SK-N-SH (cell line): Measurements from ENCODE around the gene ROR2. TPM values are rescaled to one million over a fixed set of nuclear protein-coding genes. Genes with fewer than 3 reads are reported as not detected.

Experiments
- CTCF ChIA-PET: fragments of 300-600, 350-600 bp; formaldehyde crosslinking; extraction: SDS; loops from one replicate; lab custom pipeline; 2021; lab: Yijun Ruan, JAX
- POLR2A ChIA-PET: fragments of 350-600 bp; sonication (Branson Sonifier 250); formaldehyde crosslinking; extraction: SDS; loops from one replicate; lab custom pipeline; 2020; ENCODE audit warnings: antibody characterized with exemption, inconsistent platforms; lab: Yijun Ruan, JAX
- DNase-seq: peaks from one replicate; pipeline ENCODE4 v3.0.0; 2012
- H2AFZ ChIP-seq: fragments of 200-600 bp; sonication (generic); 2 replicates; pipeline ENCODE4 v1.8.1; 2016; ENCODE audit warnings: antibody characterized with exemption, mild to moderate bottlenecking, low read depth
- H3F3A ChIP-seq: fragments of 200-600 bp; sonication (generic); replicated peaks from 2 replicates; pipeline ENCODE3; 2016; ENCODE audit warnings: antibody characterized with exemption, mild to moderate bottlenecking; ENCODE audit not compliant: insufficient read depth
- H3K27ac ChIP-seq, 2 experiments: fragments of 200-500 bp in 1 of 2; fragments of 200-600 bp in 1 of 2; sonication (Bioruptor generic) in 1 of 2; sonication (generic), shearing (Covaris generic) in 1 of 2; 2 replicates each; pipeline versions ENCODE4 v1.5.1 to v1.6.1; 2014 to 2016; ENCODE audit warnings: low read depth in 2 of 2, inconsistent platforms in 1 of 2, low read length in 1 of 2, mild to moderate bottlenecking in 1 of 2, mixed read lengths in 1 of 2
- H3K27me3 ChIP-seq: fragments of 200-600 bp; sonication (generic), shearing (Covaris generic); 2 replicates; pipeline ENCODE4 v1.6.1; 2016; ENCODE audit warnings: mixed run types; ENCODE audit not compliant: insufficient read depth
- H3K36me3 ChIP-seq, 2 experiments: fragments of 200-500 bp in 1 of 2; fragments of 200-600 bp in 1 of 2; sonication (Bioruptor generic) in 1 of 2; sonication (generic) in 1 of 2; replicated peaks in 1 of 2; 2 replicates each; pipeline versions ENCODE3 to v1.5.1; 2014 to 2016; ENCODE audit warnings: low read length in 1 of 2, mild to moderate bottlenecking in 1 of 2; ENCODE audit not compliant: insufficient read depth in 2 of 2, control insufficient read depth in 1 of 2
- H3K4me1 ChIP-seq, 2 experiments: fragments of 200-500 bp in 1 of 2; fragments of 200-600 bp in 1 of 2; sonication (Bioruptor generic) in 1 of 2; sonication (generic), shearing (Covaris generic) in 1 of 2; 2 replicates each; pipeline versions ENCODE4 v1.5.1 to v1.6.1; 2014 to 2016; ENCODE audit warnings: low read depth in 1 of 2, low read length in 1 of 2, mixed run types in 1 of 2; ENCODE audit not compliant: insufficient read depth in 2 of 2, control insufficient read depth in 1 of 2
- H3K4me2 ChIP-seq: fragments of 200-600 bp; sonication (generic), shearing (Covaris generic); 2 replicates; pipeline ENCODE4 v1.6.1; 2017; ENCODE audit warnings: mixed run types
- H3K4me3 ChIP-seq, 2 experiments: fragments of 200-500 bp in 1 of 2; fragments of 200-600 bp in 1 of 2; sonication (Bioruptor generic) in 1 of 2; sonication (generic), shearing (Covaris generic) in 1 of 2; 2 replicates each; pipeline versions ENCODE4 v1.5.1 to v1.8.1; 2014 to 2016; ENCODE audit warnings: low read depth in 2 of 2, inconsistent platforms in 1 of 2, low read length in 1 of 2, mild to moderate bottlenecking in 1 of 2, mixed read lengths in 1 of 2, moderate library complexity in 1 of 2
- H3K79me2 ChIP-seq: fragments of 200-600 bp; sonication (generic); 2 replicates; pipeline ENCODE4 v1.8.1; 2017; ENCODE audit warnings: mild to moderate bottlenecking; ENCODE audit not compliant: insufficient read depth
- H3K9ac ChIP-seq: fragments of 200-600 bp; sonication (generic); 2 replicates; pipeline ENCODE4 v1.6.1; 2017; ENCODE audit warnings: mixed run types
- H3K9me2 ChIP-seq: fragments of 200-600 bp; sonication (generic); 2 replicates; pipeline ENCODE4 v1.6.1; 2017; ENCODE audit warnings: mixed run types
- H3K9me3 ChIP-seq: fragments of 200-600 bp; sonication (generic); 2 replicates; pipeline ENCODE4 v1.6.1; 2017; ENCODE audit warnings: mixed run types, mild to moderate bottlenecking, moderate library complexity
- H4K20me1 ChIP-seq: fragments of 200-600 bp; sonication (generic); 2 replicates; pipeline ENCODE4 v1.6.1; 2017; ENCODE audit warnings: mild to moderate bottlenecking, mixed run types; ENCODE audit not compliant: insufficient read depth
- CHD2 ChIP-seq: fragments of 150-350 bp; IDR thresholded peaks from 2 replicates; pipeline ENCODE4 v1.6.1; 2018; ENCODE audit warnings: low read length; ENCODE audit not compliant: partially characterized antibody
- FOSL2 ChIP-seq: IDR thresholded peaks from 2 replicates; pipeline ENCODE4 v1.4.0; 2012; ENCODE audit warnings: low read depth, mild to moderate bottlenecking, moderate library complexity, borderline replicate concordance
- GATA2 ChIP-seq: sonication (generic); formaldehyde crosslinking; IDR thresholded peaks from 2 replicates; pipeline ENCODE4 v1.5.0; 2020; ENCODE audit warnings: mild to moderate bottlenecking, missing genetic modification reagents
- JUND ChIP-seq: IDR thresholded peaks from 2 replicates; pipeline ENCODE4 v1.4.0; 2012
- NFIC ChIP-seq: IDR thresholded peaks from 2 replicates; pipeline ENCODE4 v1.4.0; 2012; ENCODE audit warnings: borderline replicate concordance
- PBX3 ChIP-seq: IDR thresholded peaks from 2 replicates; pipeline ENCODE4; 2012
- POLR2AphosphoS5 ChIP-seq: IDR thresholded peaks from 2 replicates; pipeline ENCODE4 v1.6.1; 2012; ENCODE audit warnings: low read depth, low read length
- RFX5 ChIP-seq: IDR thresholded peaks from 2 replicates; pipeline ENCODE4 v1.6.1; 2012; ENCODE audit warnings: mild to moderate bottlenecking, improper control_type of control experiment, low read length
- SIN3A ChIP-seq: IDR thresholded peaks from 2 replicates; pipeline ENCODE4 v1.6.1; 2012; ENCODE audit warnings: low read depth, mild to moderate bottlenecking, low read length, moderate library complexity, borderline replicate concordance
- SMC3 ChIP-seq: IDR thresholded peaks from 2 replicates; pipeline ENCODE4 v1.6.1; 2012; ENCODE audit warnings: low read depth, low read length, improper control_type of control experiment
- TEAD4 ChIP-seq: IDR thresholded peaks from 2 replicates; pipeline ENCODE4 v1.4.0; 2012; ENCODE audit warnings: mild to moderate bottlenecking, borderline replicate concordance; ENCODE audit not compliant: insufficient read depth
- USF1 ChIP-seq: IDR thresholded peaks from 2 replicates; pipeline ENCODE4 v1.4.0; 2012; ENCODE audit warnings: low read depth, borderline replicate concordance
- USF2 ChIP-seq: fragments of 150-350 bp; IDR thresholded peaks from 2 replicates; pipeline ENCODE4 v1.6.1; 2017; ENCODE audit warnings: antibody characterized with exemption, low read length, low read depth, borderline replicate concordance
- ZBTB33 ChIP-seq: IDR thresholded peaks from 2 replicates; pipeline ENCODE4 v1.4.0; 2012; ENCODE audit warnings: low read depth, borderline replicate concordance
- WGBS: methylation state at CpG from one replicate; pipeline ENCODE4 v1.1.6; 2017; ENCODE audit warnings: low lambda C conversion rate; 5-methylcytosine and 5-hydroxymethylcytosine counted together
- polyA plus RNA-seq, 3 experiments: library from polyadenylated mRNA; depleted of rRNA; stranded (reverse); fragments of >200 nt; gene quantifications; 2 replicates each; pipeline ENCODE4 v1.2.3, GENCODE V29; 2012

The ROR2 gene
- polyA plus RNA-seq, 1 of the 3 experiments (the other 2 are of a cell fraction): 0.43 TPM

GRCh38 chr9:91929331-91929730 lies 20.7 kb downstream of the ROR2 start:
- WGBS: 30% methylated on average over 7 of the region's 7 CpGs
- CTCF ChIA-PET: no interaction called here
- Histone ChIP-seq H4K20me1 (no peaks in the 10 kb centered on the region), H3K9ac (no peak overlapping the region), H3K36me3 (no peaks in the 10 kb centered on the region), H3K9me3 (peaks cover 12% of the 10 kb centered on the region), H3K27me3 (no peaks in the 10 kb centered on the region), H3K4me3 (no peak overlapping the region; a peak in 1 of 4 replicates), H3K4me2 (no peak overlapping the region), H2AFZ (no peak overlapping the region), H3K79me2 (no peaks in the 10 kb centered on the region), H3K27ac (no peak overlapping the region), H3F3A (no peaks in the 10 kb centered on the region), H3K9me2 (no peaks in the 10 kb centered on the region), H3K4me1 (no peaks in the 10 kb centered on the region; a peak in 1 of 4 replicates)
- no peak for DNase-seq
- TF ChIP-seq TEAD4 (no peak), CHD2 (no peak), NFIC (no peak), GATA2 (CRISPR knock-in tag) (no peak), POLR2AphosphoS5 (no peak), RFX5 (no peak), PBX3 (no peak), JUND (no peak), FOSL2 (no peak), SIN3A (no peak), USF2 (no peak), USF1 (no peak), ZBTB33 (no peak), SMC3 (no peak)
- POLR2A ChIA-PET: no interaction called here
